Measurements from ENCODE around the gene DHRS3. TPM values are rescaled to one million over a fixed set of nuclear protein-coding genes. Genes with fewer than 3 reads are reported as not detected.
A peak's percentile ranks its signal among the peaks of the same experiment; 100 is the strongest.

Gene DHRS3
- polyA plus RNA-seq, 1 of the 3 experiments (the other 2 are of a cell fraction) = 44.8 TPM

DNA sequence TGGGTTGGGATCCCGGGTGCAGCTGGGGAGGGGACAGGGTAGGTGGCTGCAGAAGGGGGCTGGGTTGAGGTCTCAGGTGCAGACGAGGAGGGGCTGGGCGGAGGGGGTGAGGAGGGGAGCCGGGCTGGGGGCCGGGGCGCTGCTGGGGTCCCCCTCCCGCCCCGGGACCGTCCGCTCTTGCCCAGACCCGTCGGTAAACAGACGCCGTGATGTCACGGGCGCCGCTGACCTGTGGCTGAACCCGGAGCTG lies 22.3 kb downstream of the DHRS3 start:
- Histone ChIP-seq H3K27me3 (ENCODE audit: insufficient read depth) (no peaks in the 10 kb centered on the region), H3K4me2 (peak overlapping the region; percentile 90), H3F3A (replicated peaks; ENCODE audit: insufficient read depth) (peaks cover 3% of the 10 kb centered on the region), H3K79me2 (ENCODE audit: insufficient read depth) (no peaks in the 10 kb centered on the region), H3K9me3 (no peaks in the 10 kb centered on the region), H3K27ac (ENCODE audit: low read depth in 2 of 2, low read length in 1 of 2) (peak overlapping the region; percentile 88), H3K4me3 (ENCODE audit: low read depth in 2 of 2, low read length in 1 of 2) (peak overlapping the region; percentile 1 to 43; a peak in 3 of 4 replicates), H2AFZ (ENCODE audit: low read depth) (peak overlapping the region; percentile 77; the same call in 1 of the 2 replicates), H3K9ac (peak overlapping the region; percentile 76; the same call in 1 of the 2 replicates), H4K20me1 (ENCODE audit: insufficient read depth) (no peaks in the 10 kb centered on the region), H3K4me1 (ENCODE audit: control insufficient read depth in 1 of 2, insufficient read depth in 2 of 2, low read depth in 1 of 2, low read length in 1 of 2) (peaks cover 10 to 54% of the 10 kb centered on the region in 2 experiments; a peak in 3 of 4 replicates), H3K9me2 (no peaks in the 10 kb centered on the region), H3K36me3 (replicated peaks in 1 of 2; ENCODE audit: control insufficient read depth in 1 of 2, insufficient read depth in 2 of 2, low read length in 1 of 2) (no peaks in the 10 kb centered on the region)
- no peak for DNase-seq
- POLR2A ChIA-PET = interaction anchor here (0.7 to 1.4 kb wide), 9 partner anchors 9 to 256 kb away, joined by 3 to 5 read pairs (median 4); no protein-coding TSS in a partner anchor
- TF ChIP-seq RXRA (IDR thresholded peaks at IDR 0.05; ENCODE audit: borderline replicate concordance, low read depth) = no peak
- no peak for TF ChIP-seq ELF1 (IDR thresholded peaks at IDR 0.05)
- TF ChIP-seq, protein P1, sequence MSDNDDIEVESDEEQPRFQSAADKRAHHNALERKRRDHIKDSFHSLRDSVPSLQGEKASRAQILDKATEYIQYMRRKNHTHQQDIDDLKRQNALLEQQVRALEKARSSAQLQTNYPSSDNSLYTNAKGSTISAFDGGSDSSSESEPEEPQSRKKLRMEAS (IDR thresholded peaks at IDR 0.05; ENCODE audit: low read depth) = no peak
- TF ChIP-seq, protein P2, sequence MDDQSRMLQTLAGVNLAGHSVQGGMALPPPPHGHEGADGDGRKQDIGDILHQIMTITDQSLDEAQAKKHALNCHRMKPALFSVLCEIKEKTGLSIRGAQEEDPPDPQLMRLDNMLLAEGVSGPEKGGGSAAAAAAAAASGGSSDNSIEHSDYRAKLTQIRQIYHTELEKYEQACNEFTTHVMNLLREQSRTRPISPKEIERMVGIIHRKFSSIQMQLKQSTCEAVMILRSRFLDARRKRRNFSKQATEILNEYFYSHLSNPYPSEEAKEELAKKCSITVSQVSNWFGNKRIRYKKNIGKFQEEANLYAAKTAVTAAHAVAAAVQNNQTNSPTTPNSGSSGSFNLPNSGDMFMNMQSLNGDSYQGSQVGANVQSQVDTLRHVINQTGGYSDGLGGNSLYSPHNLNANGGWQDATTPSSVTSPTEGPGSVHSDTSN (IDR thresholded peaks at IDR 0.05) = no peak
- TF ChIP-seq, protein P3, sequence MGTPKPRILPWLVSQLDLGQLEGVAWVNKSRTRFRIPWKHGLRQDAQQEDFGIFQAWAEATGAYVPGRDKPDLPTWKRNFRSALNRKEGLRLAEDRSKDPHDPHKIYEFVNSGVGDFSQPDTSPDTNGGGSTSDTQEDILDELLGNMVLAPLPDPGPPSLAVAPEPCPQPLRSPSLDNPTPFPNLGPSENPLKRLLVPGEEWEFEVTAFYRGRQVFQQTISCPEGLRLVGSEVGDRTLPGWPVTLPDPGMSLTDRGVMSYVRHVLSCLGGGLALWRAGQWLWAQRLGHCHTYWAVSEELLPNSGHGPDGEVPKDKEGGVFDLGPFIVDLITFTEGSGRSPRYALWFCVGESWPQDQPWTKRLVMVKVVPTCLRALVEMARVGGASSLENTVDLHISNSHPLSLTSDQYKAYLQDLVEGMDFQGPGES (IDR thresholded peaks at IDR 0.05; ENCODE audit: low read depth, low read length) = no peak
- TF ChIP-seq TAF1 (IDR thresholded peaks at IDR 0.05; ENCODE audit: borderline replicate concordance, low read depth, low read length) = no peak
- TF ChIP-seq GABPA (IDR thresholded peaks at IDR 0.05; ENCODE audit: low read depth) = no peak
- TF ChIP-seq MXI1 (IDR thresholded peaks at IDR 0.05; ENCODE audit: low read depth, low read length) = no peak
- TF ChIP-seq, protein P4, sequence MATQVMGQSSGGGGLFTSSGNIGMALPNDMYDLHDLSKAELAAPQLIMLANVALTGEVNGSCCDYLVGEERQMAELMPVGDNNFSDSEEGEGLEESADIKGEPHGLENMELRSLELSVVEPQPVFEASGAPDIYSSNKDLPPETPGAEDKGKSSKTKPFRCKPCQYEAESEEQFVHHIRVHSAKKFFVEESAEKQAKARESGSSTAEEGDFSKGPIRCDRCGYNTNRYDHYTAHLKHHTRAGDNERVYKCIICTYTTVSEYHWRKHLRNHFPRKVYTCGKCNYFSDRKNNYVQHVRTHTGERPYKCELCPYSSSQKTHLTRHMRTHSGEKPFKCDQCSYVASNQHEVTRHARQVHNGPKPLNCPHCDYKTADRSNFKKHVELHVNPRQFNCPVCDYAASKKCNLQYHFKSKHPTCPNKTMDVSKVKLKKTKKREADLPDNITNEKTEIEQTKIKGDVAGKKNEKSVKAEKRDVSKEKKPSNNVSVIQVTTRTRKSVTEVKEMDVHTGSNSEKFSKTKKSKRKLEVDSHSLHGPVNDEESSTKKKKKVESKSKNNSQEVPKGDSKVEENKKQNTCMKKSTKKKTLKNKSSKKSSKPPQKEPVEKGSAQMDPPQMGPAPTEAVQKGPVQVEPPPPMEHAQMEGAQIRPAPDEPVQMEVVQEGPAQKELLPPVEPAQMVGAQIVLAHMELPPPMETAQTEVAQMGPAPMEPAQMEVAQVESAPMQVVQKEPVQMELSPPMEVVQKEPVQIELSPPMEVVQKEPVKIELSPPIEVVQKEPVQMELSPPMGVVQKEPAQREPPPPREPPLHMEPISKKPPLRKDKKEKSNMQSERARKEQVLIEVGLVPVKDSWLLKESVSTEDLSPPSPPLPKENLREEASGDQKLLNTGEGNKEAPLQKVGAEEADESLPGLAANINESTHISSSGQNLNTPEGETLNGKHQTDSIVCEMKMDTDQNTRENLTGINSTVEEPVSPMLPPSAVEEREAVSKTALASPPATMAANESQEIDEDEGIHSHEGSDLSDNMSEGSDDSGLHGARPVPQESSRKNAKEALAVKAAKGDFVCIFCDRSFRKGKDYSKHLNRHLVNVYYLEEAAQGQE (IDR thresholded peaks at IDR 0.05; ENCODE audit: low read depth, low read length) = no peak
- no peak for TF ChIP-seq NRF1 (IDR thresholded peaks at IDR 0.05; ENCODE audit: low read depth, low read length)
- TF ChIP-seq RCOR1 (IDR thresholded peaks at IDR 0.05; ENCODE audit: low read length) = no peak
- no peak for TF ChIP-seq FOSL2 (IDR thresholded peaks at IDR 0.05; ENCODE audit: borderline replicate concordance, low read depth)
- no peak for TF ChIP-seq SMC3 (IDR thresholded peaks at IDR 0.05; ENCODE audit: low read depth, low read length)
- CTCF ChIA-PET = interaction anchor here (0.6 to 3.0 kb wide), 7 partner anchors 17 to 256 kb away, joined by 3 to 10 read pairs (median 3); partner anchors contain the start of gene DHRS3
- 0% methylated on average over 8 of the region's 18 CpGs for WGBS (ENCODE audit: low lambda C conversion rate)
